Stimulated activated CD4-positive, alpha-beta T cell treated with anti-CD3 and anti-CD28 coated beads, Interleukin-1b, Interleukin-23, amount 100 ng/mL, for 24 hours (primary cell): ENCODE measurements around the gene TBCA.
"Not testable (repeated sequence)": the region's sequence is repeated elsewhere in the genome, so short reads cannot be mapped to it uniquely, and the experiment has no call there.

Source experiments
- DNase-seq, 4 experiments: peaks; one replicate each; pipeline ENCODE4 v3.0.0-alpha.2; 2020; ENCODE audit warnings: low read depth in 4 of 4, low spot score in 1 of 4

Gene TBCA

GRCh38 chr5:77709993-77710685 lies 66.0 kb downstream of the TBCA start:
- DNase-seq, result no peak

DNA sequence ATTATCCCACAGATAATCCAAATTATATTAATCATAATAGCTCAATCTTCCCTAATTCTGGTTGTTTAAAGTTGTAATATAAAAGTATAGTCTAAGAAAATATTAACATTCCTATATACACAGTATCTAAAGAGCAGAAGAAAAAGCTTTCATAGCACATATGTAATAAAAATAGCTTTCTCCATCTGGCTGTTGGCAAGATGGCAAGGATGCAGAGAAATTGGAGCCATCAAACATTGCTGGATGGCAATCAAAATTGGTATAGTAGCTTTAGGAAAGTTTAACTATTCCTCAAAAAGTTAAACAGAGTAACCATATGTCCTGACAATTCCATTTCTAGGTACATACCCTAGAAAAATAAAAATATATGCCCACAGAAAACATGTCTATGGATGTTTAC lies 66.8 kb downstream of the TBCA start:
- DNase-seq, result no peak

DNA sequence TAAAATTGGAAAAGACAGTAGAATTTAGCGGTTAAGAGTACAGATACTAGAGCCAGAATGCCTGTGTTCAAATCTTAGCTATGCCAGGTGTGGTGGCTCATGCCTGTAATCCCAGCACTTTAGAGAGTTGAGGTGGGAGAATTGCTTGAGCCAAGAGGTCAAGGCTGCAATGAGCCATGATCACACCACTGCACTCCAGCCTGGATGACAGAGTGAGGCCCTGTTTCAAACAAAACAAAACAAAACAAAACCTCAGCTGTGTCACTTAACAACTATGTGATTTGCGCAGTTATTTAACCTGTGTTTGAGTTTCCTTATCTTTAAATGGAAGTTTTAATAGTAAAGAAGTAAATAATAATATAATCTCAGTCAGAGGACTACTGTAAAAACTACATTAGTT lies 68.3 kb downstream of the TBCA start:
- DNase-seq, result no peak

DNA sequence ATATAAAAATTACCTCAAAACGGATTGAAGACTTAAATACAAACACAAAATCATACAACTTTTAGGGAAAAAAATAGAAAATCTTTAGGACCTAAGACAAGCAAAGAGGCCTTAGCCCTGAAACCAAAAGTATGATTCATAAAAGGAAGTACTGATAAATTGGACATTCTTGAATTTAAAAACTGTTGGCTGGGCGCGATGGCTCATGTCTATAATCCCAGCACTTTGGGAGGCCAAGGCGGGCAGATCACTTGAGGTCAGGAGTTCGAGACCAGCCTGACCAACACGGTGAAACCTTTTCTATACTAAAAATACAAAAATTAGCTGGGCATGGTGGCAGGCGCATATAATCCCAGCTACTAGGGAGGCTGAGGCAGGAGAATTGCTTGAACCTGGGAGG lies 76.6 kb downstream of the TBCA start:
- DNase-seq, result not testable (repeated sequence)

DNA sequence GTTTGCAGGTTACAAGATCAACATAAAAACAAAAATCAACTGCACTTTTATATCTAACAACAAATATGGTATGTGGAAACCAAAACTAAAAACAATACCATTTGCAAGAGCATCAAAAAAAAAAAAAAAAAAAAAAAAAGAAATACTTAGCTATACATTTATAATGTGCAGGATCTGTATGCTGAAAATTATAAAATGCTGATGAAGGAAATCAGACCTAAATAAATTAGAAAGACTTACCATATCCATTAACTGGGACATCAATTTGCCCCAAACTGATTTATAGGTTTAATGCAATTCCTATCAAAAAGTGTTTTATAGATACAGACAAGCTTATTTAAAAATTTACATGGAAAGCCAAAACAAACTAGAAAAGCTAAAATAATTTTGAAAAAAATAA lies 77.2 kb downstream of the TBCA start:
- DNase-seq, result no peak

GRCh38 chr5:77697692-77698091 lies 78.4 kb downstream of the TBCA start:
- DNase-seq, result no peak

- no peak for DNase-seq
These were observed 80.0 kb downstream of the TBCA start for GRCh38 chr5:77696120-77696519.

GRCh38 chr5:77693913-77694312 lies 82.2 kb downstream of the TBCA start:
- no peak for DNase-seq

DNA sequence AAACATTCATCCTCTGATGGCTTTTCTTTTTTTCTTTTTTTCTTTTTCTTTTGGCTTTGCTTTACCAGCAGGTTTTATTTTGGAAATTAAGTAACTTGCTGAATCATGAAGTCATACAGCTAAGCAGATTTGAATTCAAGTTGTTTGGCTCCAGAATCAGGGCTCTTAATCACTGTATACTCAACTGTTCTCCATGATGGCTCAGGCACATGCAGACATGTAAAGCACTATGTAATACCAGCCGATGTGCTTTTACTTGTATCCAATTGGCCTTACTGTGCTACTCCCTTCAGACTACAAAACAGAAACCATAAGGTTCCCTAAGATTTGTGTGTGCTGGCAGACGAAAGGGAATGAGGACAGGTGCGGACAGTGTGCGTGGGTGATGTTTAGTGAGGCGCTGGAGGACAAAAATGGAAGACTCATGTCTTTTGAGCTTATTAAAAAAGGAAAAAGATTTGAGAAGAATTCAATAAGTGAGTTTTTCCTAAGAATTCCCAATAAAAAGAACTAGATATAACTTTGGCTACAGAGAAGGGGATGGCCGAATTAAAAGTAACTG lies 92.9 kb downstream of the TBCA start:
- no peak for DNase-seq

DNA sequence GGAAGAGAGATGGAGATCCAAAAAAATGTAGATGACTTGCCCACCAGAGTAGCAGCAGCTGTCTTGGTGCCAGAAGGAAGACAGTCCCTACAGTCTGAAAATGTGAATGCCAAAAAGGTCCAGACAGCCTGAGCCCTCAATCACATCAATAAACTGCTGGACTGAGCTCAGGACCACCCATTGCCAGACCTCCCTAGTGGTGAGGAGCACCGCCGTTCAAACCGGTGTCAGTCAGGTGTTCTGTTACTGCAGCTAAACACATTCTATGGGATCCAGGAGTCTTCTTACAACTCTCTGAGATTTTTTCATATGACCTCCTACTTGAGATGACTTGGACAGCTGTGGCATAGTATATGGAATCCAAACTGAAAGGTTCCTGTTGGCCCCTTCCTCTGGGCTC lies 105.6 kb downstream of the TBCA start:
- no peak for DNase-seq

GRCh38 chr5:77669677-77670076 lies 106.5 kb downstream of the TBCA start:
- DNase-seq, result no peak

- DNase-seq, result no peak
These were observed 112.9 kb downstream of the TBCA start for GRCh38 chr5:77663090-77663863.

DNA sequence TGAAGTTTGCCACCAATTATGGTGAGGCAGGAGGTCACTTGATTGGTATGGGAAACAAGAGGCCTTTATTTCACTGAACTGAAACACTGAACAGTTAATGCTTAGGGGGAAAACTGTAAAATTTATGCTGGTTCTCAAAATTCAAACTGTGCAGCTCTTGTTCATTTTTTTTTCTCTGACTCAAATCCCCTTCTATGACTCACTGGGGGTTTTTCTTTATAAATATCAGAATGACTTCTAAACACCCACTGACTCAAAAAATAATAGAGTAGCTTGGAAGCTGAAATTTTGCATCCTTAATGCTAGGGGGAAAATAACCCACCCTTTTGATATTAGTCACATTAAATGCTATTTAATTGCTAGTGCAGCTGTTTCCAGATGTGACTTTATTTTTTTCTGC lies 113.5 kb downstream of the TBCA start:
- no peak for DNase-seq

DNA sequence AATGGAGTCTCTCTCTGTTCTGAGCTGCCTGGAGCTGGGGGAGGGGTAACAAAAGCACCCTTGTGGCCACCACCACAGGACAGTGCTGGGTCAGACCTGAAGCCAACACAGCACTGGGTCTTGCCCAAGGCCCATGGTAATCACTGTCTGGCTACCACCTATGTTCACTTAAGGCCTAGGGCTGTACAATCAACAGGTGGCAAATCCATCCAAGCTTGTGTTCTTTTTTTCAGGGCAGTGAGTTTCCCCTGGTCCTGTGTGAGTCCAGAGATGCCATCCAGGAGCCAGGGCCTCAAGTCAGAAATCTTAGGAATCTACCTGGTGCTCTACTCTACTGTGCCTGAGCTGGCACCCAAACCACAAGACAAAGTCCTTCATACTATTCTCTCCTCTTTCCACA lies 117.5 kb downstream of the TBCA start:
- DNase-seq, result no peak

- no peak for DNase-seq
These were observed 124.8 kb downstream of the TBCA start for GRCh38 chr5:77651343-77651742.

GRCh38 chr5:77650686-77651085 lies 125.5 kb downstream of the TBCA start:
- no peak for DNase-seq

GRCh38 chr5:77649776-77650175 lies 126.4 kb downstream of the TBCA start:
- DNase-seq, result no peak

DNA sequence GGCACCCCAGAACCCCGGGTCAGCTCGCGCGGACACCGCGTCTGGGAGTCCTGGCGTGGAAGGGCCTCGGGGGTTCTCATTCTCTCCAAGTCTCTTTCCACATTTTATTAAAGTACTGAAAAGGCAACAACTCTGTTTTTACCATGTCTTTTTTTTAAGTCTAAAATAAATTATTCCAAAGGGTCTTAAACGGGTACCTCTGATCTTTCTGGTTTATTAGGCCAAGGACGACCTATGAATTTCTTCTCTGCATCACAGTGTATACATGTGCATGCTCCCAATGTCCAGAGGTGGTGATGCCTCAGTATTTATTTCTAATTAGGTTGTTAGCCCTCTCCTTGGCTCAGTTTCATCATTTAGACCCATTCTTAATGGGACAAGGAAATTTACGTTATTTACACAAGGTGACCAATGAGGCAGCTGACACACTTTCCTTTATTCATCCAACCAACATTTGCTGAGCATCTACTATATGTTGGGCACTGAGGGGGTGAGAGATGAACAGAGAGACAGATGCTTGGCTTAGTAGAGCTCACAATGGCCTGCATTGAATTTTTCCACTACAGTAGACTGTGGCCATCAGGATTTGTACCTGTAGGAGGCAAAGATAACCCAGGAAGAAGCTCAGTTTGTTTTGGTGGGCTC lies 130.0 kb downstream of the TBCA start:
- DNase-seq, result no peak

DNA sequence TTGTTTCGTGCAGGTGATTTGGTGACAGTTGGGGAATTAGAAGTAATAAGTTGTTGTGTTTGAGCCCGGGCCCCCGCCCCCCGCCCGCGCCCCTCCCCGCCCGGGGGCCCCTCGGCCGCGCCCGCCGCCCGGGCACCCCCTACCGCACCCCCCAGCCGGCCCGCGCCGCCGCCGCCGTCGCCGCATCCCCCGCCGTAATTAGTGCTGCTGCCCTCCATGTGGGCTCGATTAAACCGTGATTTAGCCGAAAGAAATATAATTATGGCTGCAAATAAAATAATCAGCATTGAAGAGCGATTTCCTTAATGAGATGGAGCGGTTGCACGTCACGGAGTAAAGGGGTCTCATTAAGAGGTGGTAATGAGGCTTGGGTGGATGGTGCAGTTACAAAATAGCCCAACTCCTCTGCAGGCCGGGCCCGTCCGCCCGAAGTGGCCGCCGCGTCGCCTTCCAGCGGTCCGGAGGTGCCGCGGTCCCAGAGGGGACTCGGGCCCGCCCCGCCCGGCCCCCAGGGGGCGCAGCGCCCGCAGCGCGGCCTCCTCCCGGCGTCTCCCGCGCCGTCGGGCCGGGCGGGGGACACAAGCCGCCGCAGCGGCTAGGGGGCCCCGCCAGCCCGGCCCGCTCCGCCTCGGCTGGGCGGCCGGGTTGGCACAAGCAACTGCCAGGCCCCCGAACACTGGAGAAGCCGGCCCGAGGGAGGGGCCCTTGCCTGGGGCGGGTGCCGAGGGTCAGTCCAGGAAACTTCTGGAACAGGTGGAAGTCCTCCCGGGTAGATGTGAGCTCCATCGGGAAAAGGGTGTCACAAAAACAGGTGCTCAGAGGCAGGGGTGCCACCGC lies 130.8 kb downstream of the TBCA start:
- DNase-seq, result peak in 1 of 4 experiments; percentile 29

- DNase-seq, result no peak
These were observed 131.6 kb downstream of the TBCA start for GRCh38 chr5:77644371-77645157.
